ENCODE data around the gene C1QTNF3.
"Not testable (repeated sequence)": the region's sequence is repeated elsewhere in the genome, so short reads cannot be mapped to it uniquely, and the experiment has no call there.

C1QTNF3 gene

GRCh38 chr5:34016750-34017149 is 26.3 kb downstream of the C1QTNF3 start:
- TF ChIP-seq, protein P1, sequence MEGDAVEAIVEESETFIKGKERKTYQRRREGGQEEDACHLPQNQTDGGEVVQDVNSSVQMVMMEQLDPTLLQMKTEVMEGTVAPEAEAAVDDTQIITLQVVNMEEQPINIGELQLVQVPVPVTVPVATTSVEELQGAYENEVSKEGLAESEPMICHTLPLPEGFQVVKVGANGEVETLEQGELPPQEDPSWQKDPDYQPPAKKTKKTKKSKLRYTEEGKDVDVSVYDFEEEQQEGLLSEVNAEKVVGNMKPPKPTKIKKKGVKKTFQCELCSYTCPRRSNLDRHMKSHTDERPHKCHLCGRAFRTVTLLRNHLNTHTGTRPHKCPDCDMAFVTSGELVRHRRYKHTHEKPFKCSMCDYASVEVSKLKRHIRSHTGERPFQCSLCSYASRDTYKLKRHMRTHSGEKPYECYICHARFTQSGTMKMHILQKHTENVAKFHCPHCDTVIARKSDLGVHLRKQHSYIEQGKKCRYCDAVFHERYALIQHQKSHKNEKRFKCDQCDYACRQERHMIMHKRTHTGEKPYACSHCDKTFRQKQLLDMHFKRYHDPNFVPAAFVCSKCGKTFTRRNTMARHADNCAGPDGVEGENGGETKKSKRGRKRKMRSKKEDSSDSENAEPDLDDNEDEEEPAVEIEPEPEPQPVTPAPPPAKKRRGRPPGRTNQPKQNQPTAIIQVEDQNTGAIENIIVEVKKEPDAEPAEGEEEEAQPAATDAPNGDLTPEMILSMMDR (conservative IDR thresholded peaks at IDR 0.05; ENCODE audit: low read depth, low read length): no peak
- no peak overlapping the region for H3K4me3 ChIP-seq (ENCODE audit: low read length)
- no peak for DNase-seq (ENCODE audit: low read depth)

DNA sequence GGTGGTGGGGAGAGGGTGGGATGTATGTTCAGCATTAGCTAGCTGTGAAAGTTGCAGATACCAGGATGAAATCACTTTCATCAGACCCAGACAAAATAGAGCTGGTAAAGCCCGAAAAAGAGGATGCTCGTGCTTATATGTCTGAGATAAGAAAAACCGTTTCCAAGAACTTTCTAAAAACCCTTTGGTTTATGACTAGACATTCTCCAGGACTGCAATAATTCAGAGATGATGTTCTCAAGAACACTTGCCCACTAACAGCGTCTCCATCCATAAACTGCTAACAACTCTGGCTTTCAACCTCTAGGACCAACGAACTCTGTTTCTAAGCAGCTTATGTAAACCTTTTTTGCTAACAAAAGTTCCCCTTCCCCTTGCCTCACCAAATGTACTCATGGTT is 26.8 kb downstream of the C1QTNF3 start:
- H3K4me3 ChIP-seq (ENCODE audit: low read length): no peak overlapping the region
- no peak for DNase-seq (ENCODE audit: low read depth)
- TF ChIP-seq, protein P1 (conservative IDR thresholded peaks at IDR 0.05; ENCODE audit: low read depth, low read length): no peak

GRCh38 chr5:34015120-34015822 is 27.7 kb downstream of the C1QTNF3 start:
- TF ChIP-seq, protein P1 (conservative IDR thresholded peaks at IDR 0.05; ENCODE audit: low read depth, low read length): no peak
- H3K4me3 ChIP-seq (ENCODE audit: low read length): no peak overlapping the region
- DNase-seq (ENCODE audit: low read depth): no peak

DNA sequence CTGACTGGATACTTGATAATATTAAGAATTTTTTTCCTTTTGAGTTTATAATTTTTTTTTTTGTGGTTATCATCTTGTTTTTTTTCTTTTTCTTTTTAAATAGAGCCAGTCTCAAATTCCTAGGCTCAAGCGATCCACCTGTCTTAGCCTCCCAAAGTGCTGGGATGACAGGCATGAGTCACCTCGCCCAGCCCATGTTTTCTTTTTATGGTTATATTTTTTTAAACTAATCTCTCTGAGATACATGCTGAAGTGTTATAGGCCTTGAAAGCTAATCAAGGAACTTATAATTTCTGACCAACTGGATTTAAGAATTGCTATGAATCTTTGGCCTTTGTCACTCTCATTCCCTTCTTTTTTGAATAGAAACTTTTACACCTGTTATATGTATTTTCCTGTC is 28.4 kb downstream of the C1QTNF3 start:
- TF ChIP-seq, protein P1 (conservative IDR thresholded peaks at IDR 0.05; ENCODE audit: low read depth, low read length): no peak
- DNase-seq (ENCODE audit: low read depth): no peak
- H3K4me3 ChIP-seq (ENCODE audit: low read length): no peak overlapping the region

DNA sequence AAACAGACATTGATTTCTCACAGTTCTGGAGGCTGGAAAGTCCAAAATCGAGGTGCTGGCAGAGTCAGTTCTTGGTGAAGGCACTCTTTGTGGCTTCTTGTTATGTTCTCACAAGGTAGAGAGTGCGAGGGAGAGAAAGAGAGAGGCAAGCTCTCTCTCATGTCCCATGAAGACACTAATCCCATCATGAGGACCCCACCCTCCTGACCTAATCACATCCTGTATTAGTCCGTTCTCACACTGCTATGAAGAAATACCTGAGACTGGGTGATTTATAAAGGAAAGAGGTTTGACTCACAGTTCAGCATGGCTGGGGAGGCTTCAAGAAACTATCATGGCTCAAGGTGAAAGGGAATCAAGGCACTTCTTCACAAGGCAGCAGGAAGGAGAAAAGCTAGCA is 29.5 kb downstream of the C1QTNF3 start:
- TF ChIP-seq, protein P1 (conservative IDR thresholded peaks at IDR 0.05; ENCODE audit: low read depth, low read length): no peak
- no peak for DNase-seq (ENCODE audit: low read depth)
- H3K4me3 ChIP-seq (ENCODE audit: low read length): no peak overlapping the region

- DNase-seq (ENCODE audit: low read depth): no peak
Measured at GRCh38 chr5:34012791-34013190, 30.2 kb downstream of the C1QTNF3 start.

DNA sequence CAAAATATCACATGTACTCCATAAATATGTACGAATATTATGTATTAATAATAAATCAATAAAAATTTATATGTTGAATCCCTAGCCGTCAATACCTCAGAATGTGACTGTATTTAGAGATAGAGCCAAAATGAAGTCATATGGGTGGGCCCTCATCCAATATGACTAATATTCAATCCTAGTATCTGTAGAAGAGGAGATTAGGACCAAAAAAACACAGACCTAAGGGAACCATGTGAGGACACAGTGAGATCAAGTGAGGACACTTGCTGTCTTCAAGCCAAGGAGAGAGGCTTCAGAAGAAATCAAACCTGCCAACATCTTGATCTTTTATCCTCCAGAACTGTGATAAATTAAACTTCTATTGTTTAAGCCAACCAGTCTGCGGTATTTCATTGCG is 31.5 kb downstream of the C1QTNF3 start:
- TF ChIP-seq, protein P1 (conservative IDR thresholded peaks at IDR 0.05; ENCODE audit: low read depth, low read length): no peak
- DNase-seq (ENCODE audit: low read depth): no peak
- no peak overlapping the region for H3K4me3 ChIP-seq (ENCODE audit: low read length)

More at GRCh38 chr5:34012791-34013190, 30.2 kb downstream of the C1QTNF3 start:
- H3K4me3 ChIP-seq (ENCODE audit: low read length): no peak overlapping the region
- TF ChIP-seq, protein P1 (conservative IDR thresholded peaks at IDR 0.05; ENCODE audit: low read depth, low read length): no peak

DNA sequence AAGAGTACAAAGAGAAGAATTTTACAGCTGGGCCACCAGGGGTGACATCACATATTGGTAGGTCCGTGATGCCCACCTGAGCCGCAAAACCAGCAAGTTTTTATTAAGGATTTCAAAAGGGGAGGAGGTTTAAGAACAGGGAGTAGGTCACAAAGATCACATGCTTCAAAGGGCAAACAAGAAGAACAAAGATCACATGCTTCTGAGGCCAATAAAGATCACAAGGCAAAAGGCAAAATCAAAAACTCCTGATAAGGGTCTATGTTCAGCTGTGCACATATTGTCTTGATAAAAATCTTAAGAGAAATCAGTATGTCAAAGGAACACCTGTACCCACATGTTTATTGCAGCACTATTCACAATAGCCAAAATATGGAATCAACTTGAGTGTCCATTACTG is 32.9 kb downstream of the C1QTNF3 start:
- H3K4me3 ChIP-seq (ENCODE audit: low read length); DNase-seq (ENCODE audit: low read depth): not testable (repeated sequence)

All from retinal pigment epithelial cell (primary cell).